Measurements from ENCODE around the gene KLF15.

- TF ChIP-seq, protein P1, sequence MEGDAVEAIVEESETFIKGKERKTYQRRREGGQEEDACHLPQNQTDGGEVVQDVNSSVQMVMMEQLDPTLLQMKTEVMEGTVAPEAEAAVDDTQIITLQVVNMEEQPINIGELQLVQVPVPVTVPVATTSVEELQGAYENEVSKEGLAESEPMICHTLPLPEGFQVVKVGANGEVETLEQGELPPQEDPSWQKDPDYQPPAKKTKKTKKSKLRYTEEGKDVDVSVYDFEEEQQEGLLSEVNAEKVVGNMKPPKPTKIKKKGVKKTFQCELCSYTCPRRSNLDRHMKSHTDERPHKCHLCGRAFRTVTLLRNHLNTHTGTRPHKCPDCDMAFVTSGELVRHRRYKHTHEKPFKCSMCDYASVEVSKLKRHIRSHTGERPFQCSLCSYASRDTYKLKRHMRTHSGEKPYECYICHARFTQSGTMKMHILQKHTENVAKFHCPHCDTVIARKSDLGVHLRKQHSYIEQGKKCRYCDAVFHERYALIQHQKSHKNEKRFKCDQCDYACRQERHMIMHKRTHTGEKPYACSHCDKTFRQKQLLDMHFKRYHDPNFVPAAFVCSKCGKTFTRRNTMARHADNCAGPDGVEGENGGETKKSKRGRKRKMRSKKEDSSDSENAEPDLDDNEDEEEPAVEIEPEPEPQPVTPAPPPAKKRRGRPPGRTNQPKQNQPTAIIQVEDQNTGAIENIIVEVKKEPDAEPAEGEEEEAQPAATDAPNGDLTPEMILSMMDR (IDR thresholded peaks at IDR 0.05; ENCODE audit: low read depth, low read length), result no peak
- TF ChIP-seq, protein P2, sequence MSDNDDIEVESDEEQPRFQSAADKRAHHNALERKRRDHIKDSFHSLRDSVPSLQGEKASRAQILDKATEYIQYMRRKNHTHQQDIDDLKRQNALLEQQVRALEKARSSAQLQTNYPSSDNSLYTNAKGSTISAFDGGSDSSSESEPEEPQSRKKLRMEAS (IDR thresholded peaks at IDR 0.05; ENCODE audit: low read depth, low read length), result no peak
- TF ChIP-seq POLR2A (IDR thresholded peaks at IDR 0.05; ENCODE audit: extremely low read depth, insufficient read length), result no peak
These were observed 8.4 kb upstream of the KLF15 start for GRCh38 chr3:126365351-126366277.

Measured in NB4 (cell line).